Muscle layer of duodenum (tissue), 2 donors: ENCODE data around the gene ZSWIM6.

Experiments used
- H3K27ac ChIP-seq: one replicate; pipeline ENCODE4 v1.7.0; 2013; ENCODE audit warnings: mild to moderate bottlenecking, low read length
- H3K27me3 ChIP-seq: one replicate; pipeline ENCODE4 v1.7.0; 2013; ENCODE audit warnings: low read depth, mild to moderate bottlenecking, control low read depth, low read length
- H3K36me3 ChIP-seq, 2 donors: one replicate each; pipeline ENCODE4 v1.7.0; 2013; ENCODE audit warnings: low read length in 2 of 2, control low read depth in 1 of 2, mild to moderate bottlenecking in 1 of 2; ENCODE audit not compliant: insufficient read depth in 2 of 2, control insufficient read depth in 1 of 2
- H3K4me1 ChIP-seq, 2 donors: one replicate each; pipeline ENCODE4 v1.7.0; 2013; ENCODE audit warnings: low read length in 2 of 2, mild to moderate bottlenecking in 2 of 2, control low read depth in 1 of 2, moderate library complexity in 1 of 2; ENCODE audit not compliant: insufficient read depth in 2 of 2, control insufficient read depth in 1 of 2
- H3K4me3 ChIP-seq, 2 donors: one replicate each; pipeline ENCODE4 v1.7.0; 2013; ENCODE audit warnings: low read length in 2 of 2, low read depth in 1 of 2, mild to moderate bottlenecking in 1 of 2
- H3K9me3 ChIP-seq, 2 donors: one replicate each; pipeline ENCODE4 v1.7.0; 2013; ENCODE audit warnings: low read length in 2 of 2, control low read depth in 1 of 2, mild to moderate bottlenecking in 1 of 2; ENCODE audit not compliant: control insufficient read depth in 1 of 2
- donor health status: healthy.

Gene ZSWIM6

GRCh38 chr5:61381968-61382367, 49.9 kb downstream of the ZSWIM6 start:
- H3K4me3 ChIP-seq: no peak overlapping the region
- no peaks in the 10 kb centered on the region for H3K36me3 ChIP-seq
- H3K27me3 ChIP-seq: no peaks in the 10 kb centered on the region
- no peak overlapping the region for H3K27ac ChIP-seq
- peaks cover 12 to 18% of the 10 kb centered on the region in 2 donors for H3K4me1 ChIP-seq
- H3K9me3 ChIP-seq: no peaks in the 10 kb centered on the region

- Histone ChIP-seq H3K4me1 (peaks cover 12 to 17% of the 10 kb centered on the region in 2 donors), H3K4me3 (no peak overlapping the region), H3K36me3 (no peaks in the 10 kb centered on the region), H3K27ac (no peak overlapping the region), H3K9me3 (no peaks in the 10 kb centered on the region), H3K27me3 (no peaks in the 10 kb centered on the region)
These were observed 53.6 kb downstream of the ZSWIM6 start for GRCh38 chr5:61385627-61386026.

DNA sequence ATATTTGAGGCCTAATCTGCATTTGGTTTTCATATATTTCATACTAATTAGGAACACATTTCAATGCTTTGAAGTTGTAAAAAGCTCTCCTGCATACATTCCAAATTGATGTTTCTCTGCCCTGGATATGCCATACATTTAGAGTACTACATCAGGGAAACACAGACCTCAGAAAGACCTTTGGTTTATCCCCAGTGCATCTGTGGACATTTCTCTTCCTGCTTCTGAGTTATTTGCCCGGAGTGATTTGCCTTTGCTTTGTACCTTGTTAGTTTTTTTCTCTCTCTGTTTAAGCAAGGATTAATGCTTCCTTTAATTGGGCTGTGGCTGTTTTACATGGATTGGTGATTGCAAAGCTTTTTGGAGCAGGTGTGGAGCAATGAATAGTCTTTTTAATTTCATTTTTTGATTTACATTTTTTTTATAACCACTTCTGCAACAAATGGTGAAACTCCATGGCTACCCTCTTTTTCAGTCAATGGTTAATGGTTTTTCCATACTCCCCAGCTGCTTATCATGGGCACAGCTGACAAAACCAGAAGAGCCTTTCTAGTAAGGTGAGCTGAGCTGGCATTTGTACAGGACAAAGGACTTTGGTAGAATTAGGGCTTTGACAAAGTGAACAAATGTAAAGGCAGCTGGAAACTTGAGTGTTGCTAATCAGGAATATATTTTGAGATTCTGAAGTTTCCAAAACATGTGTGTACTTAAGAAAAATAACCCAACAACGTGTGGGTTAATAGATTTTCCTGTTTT, 54.2 kb downstream of the ZSWIM6 start:
- Histone ChIP-seq H3K4me3 (peak overlapping the region in 1 of 2 donors; percentile 12), H3K4me1 (peaks cover 12 to 17% of the 10 kb centered on the region in 2 donors), H3K36me3 (peaks cover 0 to 2% of the 10 kb centered on the region in 2 donors), H3K27ac (no peak overlapping the region), H3K9me3 (no peaks in the 10 kb centered on the region), H3K27me3 (no peaks in the 10 kb centered on the region)

DNA sequence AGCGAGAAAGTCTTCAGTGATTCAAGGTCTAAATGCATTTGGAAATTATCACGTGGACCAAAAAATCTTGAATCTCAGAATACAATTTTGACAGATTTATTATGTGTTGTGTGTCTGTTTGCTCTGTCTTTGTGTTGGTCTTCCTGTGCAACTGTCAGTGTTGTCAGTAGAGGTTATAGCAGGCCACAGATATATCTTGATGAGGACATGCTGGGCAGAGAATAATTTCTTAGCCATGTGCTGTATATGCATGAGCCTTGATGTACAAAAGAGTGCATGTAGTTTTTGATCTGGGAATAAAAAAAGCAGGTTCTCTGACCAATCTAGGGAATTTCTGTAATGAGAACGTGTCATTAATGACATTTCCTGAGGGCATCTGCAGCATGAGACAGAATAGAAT, 57.6 kb downstream of the ZSWIM6 start:
- Histone ChIP-seq H3K4me3 (no peak overlapping the region), H3K4me1 (peaks cover 12 to 17% of the 10 kb centered on the region in 2 donors), H3K27me3 (no peaks in the 10 kb centered on the region), H3K9me3 (no peaks in the 10 kb centered on the region), H3K36me3 (peaks cover 0 to 8% of the 10 kb centered on the region in 2 donors), H3K27ac (no peak overlapping the region)

DNA sequence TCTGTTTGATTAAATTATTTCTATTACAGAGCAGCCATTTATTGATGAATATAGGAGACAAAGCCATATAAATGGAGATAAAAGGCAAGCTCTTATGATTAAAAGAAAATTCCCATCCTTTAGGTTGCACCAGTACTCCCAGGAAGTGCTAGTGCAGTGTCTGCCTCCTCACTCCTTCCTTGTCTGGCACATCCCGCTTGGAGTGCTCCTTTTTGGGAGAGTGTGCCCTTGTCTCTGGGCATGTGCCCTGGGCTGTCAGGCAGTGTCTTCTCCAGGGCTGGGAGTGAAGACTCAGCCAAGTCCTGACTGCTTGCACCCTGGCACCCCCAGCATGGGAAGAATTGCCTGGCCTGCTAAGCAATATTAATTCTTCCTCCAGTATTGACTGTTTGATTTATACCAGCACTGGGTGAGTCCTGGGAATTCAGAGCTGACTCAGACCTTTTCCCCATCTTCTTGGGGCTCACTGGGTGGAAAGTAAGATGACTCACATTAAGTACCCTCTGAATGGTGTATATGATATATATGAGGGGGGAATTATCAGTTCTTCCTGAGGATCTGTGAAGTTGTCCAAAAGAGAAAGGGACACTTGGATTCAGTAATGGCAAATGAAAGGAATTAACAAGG, 62.1 kb downstream of the ZSWIM6 start:
- no peaks in the 10 kb centered on the region for H3K27me3 ChIP-seq
- no peak overlapping the region for H3K4me3 ChIP-seq
- H3K4me1 ChIP-seq: no peaks in the 10 kb centered on the region
- peaks cover 0 to 8% of the 10 kb centered on the region in 2 donors for H3K36me3 ChIP-seq
- no peaks in the 10 kb centered on the region for H3K9me3 ChIP-seq
- no peak overlapping the region for H3K27ac ChIP-seq

DNA sequence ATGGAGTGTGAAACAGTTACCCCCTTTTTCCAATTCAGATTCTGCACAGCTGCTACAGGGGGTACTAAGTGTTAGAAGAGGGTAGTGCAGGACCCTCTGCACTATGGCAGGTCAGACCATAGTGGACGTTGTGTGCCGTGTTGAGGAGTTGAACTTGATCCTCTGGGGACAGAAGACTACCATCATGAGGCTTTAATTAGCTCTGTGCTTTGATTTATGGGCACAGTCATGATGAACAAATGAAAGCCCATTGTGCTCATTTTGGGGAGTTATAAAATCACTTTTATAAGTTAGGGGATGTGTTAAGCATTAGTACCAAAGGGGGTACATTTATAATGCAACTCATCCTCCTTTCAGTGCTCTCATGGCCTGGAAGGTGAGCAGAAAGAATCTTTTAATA, 62.7 kb downstream of the ZSWIM6 start:
- H3K27me3 ChIP-seq: no peaks in the 10 kb centered on the region
- H3K27ac ChIP-seq: no peak overlapping the region
- no peak overlapping the region for H3K4me3 ChIP-seq
- peaks cover 0 to 8% of the 10 kb centered on the region in 2 donors for H3K36me3 ChIP-seq
- H3K4me1 ChIP-seq: no peaks in the 10 kb centered on the region
- no peaks in the 10 kb centered on the region for H3K9me3 ChIP-seq

GRCh38 chr5:61397238-61397637, 65.2 kb downstream of the ZSWIM6 start:
- no peak overlapping the region for H3K27ac ChIP-seq
- H3K36me3 ChIP-seq: no peaks in the 10 kb centered on the region

GRCh38 chr5:61397937-61398336, 65.9 kb downstream of the ZSWIM6 start:
- no peaks in the 10 kb centered on the region for H3K9me3 ChIP-seq
- H3K36me3 ChIP-seq: no peaks in the 10 kb centered on the region
- no peaks in the 10 kb centered on the region for H3K27me3 ChIP-seq
- no peak overlapping the region for H3K4me3 ChIP-seq
- peaks cover 3 to 24% of the 10 kb centered on the region in 2 donors for H3K4me1 ChIP-seq
- H3K27ac ChIP-seq: no peak overlapping the region

More at GRCh38 chr5:61397238-61397637, 65.2 kb downstream of the ZSWIM6 start:
- no peak overlapping the region for H3K4me3 ChIP-seq
- H3K4me1 ChIP-seq: peaks cover 3 to 17% of the 10 kb centered on the region in 2 donors
- no peaks in the 10 kb centered on the region for H3K9me3 ChIP-seq
- H3K27me3 ChIP-seq: no peaks in the 10 kb centered on the region

GRCh38 chr5:61398440-61398839, 66.4 kb downstream of the ZSWIM6 start:
- H3K4me1 ChIP-seq: peaks cover 3 to 29% of the 10 kb centered on the region in 2 donors
- H3K9me3 ChIP-seq: no peaks in the 10 kb centered on the region
- H3K27ac ChIP-seq: no peak overlapping the region
- H3K27me3 ChIP-seq: no peaks in the 10 kb centered on the region
- H3K4me3 ChIP-seq: no peak overlapping the region
- no peaks in the 10 kb centered on the region for H3K36me3 ChIP-seq

GRCh38 chr5:61399679-61400078, 67.6 kb downstream of the ZSWIM6 start:
- H3K4me3 ChIP-seq: no peak overlapping the region
- no peaks in the 10 kb centered on the region for H3K27me3 ChIP-seq
- H3K36me3 ChIP-seq: no peaks in the 10 kb centered on the region
- peaks cover 3 to 31% of the 10 kb centered on the region in 2 donors for H3K4me1 ChIP-seq
- no peaks in the 10 kb centered on the region for H3K9me3 ChIP-seq
- no peak overlapping the region for H3K27ac ChIP-seq

GRCh38 chr5:61401726-61402125, 69.7 kb downstream of the ZSWIM6 start:
- Histone ChIP-seq H3K4me1 (peaks cover 3 to 31% of the 10 kb centered on the region in 2 donors), H3K4me3 (no peak overlapping the region), H3K27ac (no peak overlapping the region)

More at GRCh38 chr5:61401726-61402125, 69.7 kb downstream of the ZSWIM6 start:
- Histone ChIP-seq H3K36me3 (no peaks in the 10 kb centered on the region), H3K27me3 (no peaks in the 10 kb centered on the region), H3K9me3 (no peaks in the 10 kb centered on the region)
